ENCODE data around the gene DCLRE1A.

The DCLRE1A gene

GRCh38 chr10:113882240-113882639, 28.4 kb upstream of the DCLRE1A start:
- H3K36me3 ChIP-seq, result peaks cover 43% of the 10 kb centered on the region
- H3K4me3 ChIP-seq, result no peak overlapping the region
- H3K27ac ChIP-seq, result no peak overlapping the region
- no peak overlapping the region for H3K9ac ChIP-seq
- H3K27me3 ChIP-seq, result no peaks in the 10 kb centered on the region
- TF ChIP-seq Cebpa-rat (IDR thresholded peaks at IDR 0.05), result no peak
- peaks cover 24% of the 10 kb centered on the region for H3K4me1 ChIP-seq
- no peak overlapping the region for H3K4me2 ChIP-seq
- no peaks in the 10 kb centered on the region for H3K9me3 ChIP-seq
- H4K20me1 ChIP-seq, result no peaks in the 10 kb centered on the region

- no peaks in the 10 kb centered on the region for H3K9me3 ChIP-seq
- no peak for TF ChIP-seq Cebpa-rat (IDR thresholded peaks at IDR 0.05)
- no peaks in the 10 kb centered on the region for H3K27me3 ChIP-seq
- H4K20me1 ChIP-seq, result peaks cover 5% of the 10 kb centered on the region; the same call in 1 of the 2 replicates
- peaks cover 38% of the 10 kb centered on the region for H3K36me3 ChIP-seq
- no peak overlapping the region; the same call in 1 of the 2 replicates for H3K4me2 ChIP-seq
- H3K9ac ChIP-seq, result no peak overlapping the region
- peaks cover 24% of the 10 kb centered on the region for H3K4me1 ChIP-seq
- H3K27ac ChIP-seq, result no peak overlapping the region
- no peak overlapping the region for H3K4me3 ChIP-seq
These were observed 26.4 kb upstream of the DCLRE1A start for GRCh38 chr10:113880236-113880635.

- Histone ChIP-seq H3K4me1 (peaks cover 24% of the 10 kb centered on the region), H4K20me1 (peaks cover 10% of the 10 kb centered on the region; the same call in 1 of the 2 replicates), H3K27me3 (no peaks in the 10 kb centered on the region), H3K4me3 (no peak overlapping the region), H3K27ac (peak overlapping the region; percentile 7; the same call in 1 of the 2 replicates), H3K9ac (no peak overlapping the region), H3K9me3 (no peaks in the 10 kb centered on the region), H3K4me2 (peak overlapping the region; percentile 43), H3K36me3 (peaks cover 38% of the 10 kb centered on the region)
- TF ChIP-seq Cebpa-rat (IDR thresholded peaks at IDR 0.05), result no peak
These were observed 25.8 kb upstream of the DCLRE1A start for GRCh38 chr10:113879691-113880090.

- H3K4me2 ChIP-seq, result no peak overlapping the region
- H3K4me3 ChIP-seq, result no peak overlapping the region
- peaks cover 17% of the 10 kb centered on the region for H3K4me1 ChIP-seq
- H3K9ac ChIP-seq, result no peak overlapping the region
- TF ChIP-seq Cebpa-rat (IDR thresholded peaks at IDR 0.05), result no peak
- H3K36me3 ChIP-seq, result peaks cover 40% of the 10 kb centered on the region
- H3K27me3 ChIP-seq, result no peaks in the 10 kb centered on the region
- H3K27ac ChIP-seq, result no peak overlapping the region
- H3K9me3 ChIP-seq, result peaks cover 16% of the 10 kb centered on the region
- H4K20me1 ChIP-seq, result peaks cover 20% of the 10 kb centered on the region; the same call in 1 of the 2 replicates
These were observed 22.6 kb upstream of the DCLRE1A start for GRCh38 chr10:113876461-113876860.

- H3K27me3 ChIP-seq, result no peaks in the 10 kb centered on the region
- peaks cover 16% of the 10 kb centered on the region for H3K9me3 ChIP-seq
- no peak overlapping the region for H3K4me3 ChIP-seq
- peaks cover 25% of the 10 kb centered on the region; the same call in 1 of the 2 replicates for H4K20me1 ChIP-seq
- peaks cover 17% of the 10 kb centered on the region for H3K4me1 ChIP-seq
- H3K27ac ChIP-seq, result no peak overlapping the region
- TF ChIP-seq Cebpa-rat (IDR thresholded peaks at IDR 0.05), result no peak
- H3K9ac ChIP-seq, result no peak overlapping the region
- H3K4me2 ChIP-seq, result no peak overlapping the region
- peaks cover 42% of the 10 kb centered on the region for H3K36me3 ChIP-seq
These were observed 21.3 kb upstream of the DCLRE1A start for GRCh38 chr10:113875212-113875611.

- TF ChIP-seq Cebpa-rat (IDR thresholded peaks at IDR 0.05), result no peak
- Histone ChIP-seq H3K4me2 (no peak overlapping the region), H4K20me1 (peaks cover 34% of the 10 kb centered on the region; the same call in 1 of the 2 replicates), H3K4me1 (no peaks in the 10 kb centered on the region), H3K4me3 (no peak overlapping the region), H3K9me3 (peaks cover 16% of the 10 kb centered on the region), H3K36me3 (peaks cover 52% of the 10 kb centered on the region), H3K27me3 (no peaks in the 10 kb centered on the region), H3K9ac (no peak overlapping the region), H3K27ac (no peak overlapping the region)
These were observed 18.5 kb upstream of the DCLRE1A start for GRCh38 chr10:113872139-113873030.

GRCh38 chr10:113869789-113870188, 15.9 kb upstream of the DCLRE1A start:
- Histone ChIP-seq H3K4me3 (no peak overlapping the region), H3K27me3 (no peaks in the 10 kb centered on the region), H3K36me3 (peaks cover 55% of the 10 kb centered on the region), H3K27ac (no peak overlapping the region), H3K9ac (no peak overlapping the region), H3K9me3 (peaks cover 16% of the 10 kb centered on the region), H3K4me1 (no peaks in the 10 kb centered on the region), H3K4me2 (no peak overlapping the region), H4K20me1 (peaks cover 33% of the 10 kb centered on the region)
- TF ChIP-seq Cebpa-rat (IDR thresholded peaks at IDR 0.05), result no peak

GRCh38 chr10:113867904-113868303, 14.0 kb upstream of the DCLRE1A start:
- H3K9ac ChIP-seq, result no peak overlapping the region
- H4K20me1 ChIP-seq, result peaks cover 26% of the 10 kb centered on the region
- no peaks in the 10 kb centered on the region for H3K4me1 ChIP-seq
- H3K36me3 ChIP-seq, result peaks cover 63% of the 10 kb centered on the region
- TF ChIP-seq Cebpa-rat (IDR thresholded peaks at IDR 0.05), result no peak
- H3K4me3 ChIP-seq, result no peak overlapping the region
- H3K27me3 ChIP-seq, result no peaks in the 10 kb centered on the region
- H3K9me3 ChIP-seq, result peaks cover 14% of the 10 kb centered on the region
- H3K4me2 ChIP-seq, result no peak overlapping the region
- no peak overlapping the region for H3K27ac ChIP-seq

GRCh38 chr10:113866551-113867394, 12.9 kb upstream of the DCLRE1A start:
- Histone ChIP-seq H3K9ac (no peak overlapping the region), H3K4me3 (no peak overlapping the region), H3K4me2 (no peak overlapping the region), H3K9me3 (peaks cover 2% of the 10 kb centered on the region), H3K27me3 (no peaks in the 10 kb centered on the region), H3K4me1 (no peaks in the 10 kb centered on the region), H3K27ac (no peak overlapping the region), H3K36me3 (peaks cover 65% of the 10 kb centered on the region), H4K20me1 (peaks cover 25% of the 10 kb centered on the region)
- no peak for TF ChIP-seq Cebpa-rat (IDR thresholded peaks at IDR 0.05)
